Activated CD8-positive, alpha-beta memory T cell treated with anti-CD3 and anti-CD28 coated beads, Interleukin-2, amount 10 ng/mL, durations not matched to agents 7 days and 5 days (primary cell): ENCODE results near the gene ROBO1. TPM values are rescaled to one million over a fixed set of nuclear protein-coding genes. Genes with fewer than 3 reads are reported as not detected.

Experiments
- ATAC-seq: fragments of 150-1000 bp; cut with Tn5 transposase; one replicate; pipeline ENCODE4 v1.10.0; 2021; ENCODE audit warnings: moderate library complexity
- CTCF ChIA-PET: fragments of 350-600 bp; sonication (Branson Sonifier 250); formaldehyde crosslinking; loops from one replicate; lab custom pipeline; 2021; ENCODE audit warnings: antibody characterized with exemption; lab: Charles Lee
- DNase-seq: peaks from one replicate; pipeline ENCODE4 v3.0.0-alpha.2; 2020
- H3K27ac Mint-ChIP-seq: one replicate; pipeline ENCODE4 v1.8.0; 2021; ENCODE audit warnings: mild to moderate bottlenecking, mixed read lengths
- H3K27me3 Mint-ChIP-seq: one replicate; pipeline ENCODE4 v1.8.0; 2021; ENCODE audit warnings: mixed read lengths
- H3K36me3 Mint-ChIP-seq: one replicate; pipeline ENCODE4 v1.8.0; 2021; ENCODE audit warnings: mild to moderate bottlenecking, mixed read lengths
- H3K4me1 Mint-ChIP-seq: one replicate; pipeline ENCODE4 v1.8.0; 2021; ENCODE audit warnings: mixed read lengths
- H3K4me3 Mint-ChIP-seq: one replicate; pipeline ENCODE4 v1.8.0; 2021; ENCODE audit warnings: mild to moderate bottlenecking, moderate library complexity, mixed read lengths
- H3K9me3 Mint-ChIP-seq: one replicate; pipeline ENCODE4 v1.8.0; 2022; ENCODE audit warnings: low read depth, mixed read lengths
- total RNA-seq, 2 experiments: library from RNA; stranded (reverse); gene quantifications; one replicate each; pipeline ENCODE4 v1.2.3, GENCODE V29; 2021

Gene ROBO1
- total RNA-seq, 2 experiments from 2014 or later: 0.32 to 0.87 TPM

DNA sequence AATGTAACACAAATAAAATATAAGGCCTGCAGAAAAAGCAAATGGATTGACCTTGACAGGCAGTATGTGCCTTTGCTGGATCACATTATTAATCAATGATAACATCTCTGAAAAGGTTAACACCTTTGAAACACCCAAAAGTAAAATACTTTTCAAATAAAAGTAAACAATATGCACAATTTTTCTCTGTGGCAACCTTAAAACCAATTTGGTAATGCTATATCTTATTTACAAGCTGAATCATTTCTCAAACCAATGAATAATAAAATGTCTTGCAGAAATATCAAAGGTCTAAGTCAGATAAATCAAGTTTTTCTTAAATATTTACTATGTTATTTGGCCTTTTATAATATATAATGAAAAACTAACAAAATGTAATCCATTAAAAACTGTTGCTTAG, 1018.7 kb downstream of the ROBO1 start:
- Mint-ChIP-seq H3K27ac (no peak overlapping the region), H3K9me3 (peaks cover 6% of the 10 kb centered on the region), H3K4me3 (no peak overlapping the region), H3K36me3 (no peaks in the 10 kb centered on the region), H3K27me3 (no peaks in the 10 kb centered on the region), H3K4me1 (no peaks in the 10 kb centered on the region)
- CTCF ChIA-PET: no interaction called here
- no peak for DNase-seq
- ATAC-seq: no peak

DNA sequence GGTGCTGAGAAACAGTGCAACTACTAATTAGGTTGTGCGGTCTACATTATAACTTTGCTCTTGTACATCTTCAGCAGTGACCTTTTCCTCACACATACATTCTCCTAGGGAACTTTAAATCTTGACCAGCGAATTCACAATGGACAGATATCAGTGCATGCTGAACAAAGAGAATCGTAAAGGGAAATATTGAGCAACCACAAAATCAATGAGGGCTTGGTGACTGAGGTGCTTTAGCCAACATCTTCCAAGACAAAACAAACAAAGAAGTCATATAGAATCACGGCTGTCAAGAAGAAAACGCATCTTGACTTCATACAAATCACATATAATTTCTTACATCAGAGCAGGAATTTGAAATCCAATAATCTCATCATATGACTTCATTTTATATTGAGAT, 1022.0 kb downstream of the ROBO1 start:
- Mint-ChIP-seq H3K27me3 (no peaks in the 10 kb centered on the region), H3K4me3 (no peak overlapping the region), H3K36me3 (no peaks in the 10 kb centered on the region), H3K4me1 (no peaks in the 10 kb centered on the region), H3K27ac (no peak overlapping the region), H3K9me3 (peaks cover 8% of the 10 kb centered on the region)
- CTCF ChIA-PET: no interaction called here
- ATAC-seq (no peak), DNase-seq (no peak)

DNA sequence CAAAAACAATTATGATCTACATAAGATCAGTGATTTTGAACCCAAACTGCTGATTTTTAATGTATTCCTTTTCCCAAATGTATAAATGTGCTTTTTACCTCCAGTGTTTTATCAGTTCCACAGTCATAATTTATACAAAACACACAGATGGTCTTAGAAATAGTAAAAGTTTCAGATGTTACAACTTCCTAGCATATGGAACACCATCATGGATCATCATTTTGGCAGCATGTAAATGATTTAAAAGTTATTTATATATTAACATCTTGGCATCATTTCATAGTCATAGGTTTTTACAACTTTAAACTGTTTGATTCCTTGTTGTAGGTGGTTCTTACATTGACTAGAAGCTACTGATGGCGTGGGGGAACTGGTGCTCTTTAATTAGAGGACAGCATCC, 1025.3 kb downstream of the ROBO1 start:
- no peak for ATAC-seq

DNA sequence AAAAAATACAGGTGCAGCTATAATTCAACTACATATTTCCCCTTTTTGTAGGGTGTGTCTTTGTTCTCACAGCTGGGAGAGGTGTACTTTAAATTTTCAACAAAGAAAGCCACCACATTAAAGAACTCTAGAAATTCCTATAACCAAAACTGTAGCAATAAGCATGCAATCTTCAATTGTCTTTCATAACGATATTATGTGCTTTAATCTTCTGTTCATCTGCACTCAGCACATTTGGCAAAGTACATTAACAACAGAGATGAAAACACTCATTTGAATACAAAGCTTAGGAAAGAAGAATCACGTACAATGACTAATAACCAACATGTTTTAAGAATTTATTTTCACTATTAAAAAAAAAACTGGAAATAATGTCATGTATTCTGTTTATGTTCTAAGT, 1025.8 kb downstream of the ROBO1 start:
- no peaks in the 10 kb centered on the region for H3K4me1 Mint-ChIP-seq
- no peaks in the 10 kb centered on the region for H3K27me3 Mint-ChIP-seq
- no peak overlapping the region for H3K27ac Mint-ChIP-seq
- H3K36me3 Mint-ChIP-seq: no peaks in the 10 kb centered on the region
- ATAC-seq: no peak
- H3K4me3 Mint-ChIP-seq: no peak overlapping the region
- peaks cover 10% of the 10 kb centered on the region for H3K9me3 Mint-ChIP-seq
- no peak for DNase-seq
- CTCF ChIA-PET: no interaction called here

More for the DNA sequence above, 1025.3 kb downstream of the ROBO1 start:
- no peak overlapping the region for H3K27ac Mint-ChIP-seq
- H3K27me3 Mint-ChIP-seq: no peaks in the 10 kb centered on the region
- H3K9me3 Mint-ChIP-seq: peaks cover 10% of the 10 kb centered on the region
- no peak for DNase-seq
- no peaks in the 10 kb centered on the region for H3K36me3 Mint-ChIP-seq
- no peak overlapping the region for H3K4me3 Mint-ChIP-seq
- CTCF ChIA-PET: no interaction called here
- H3K4me1 Mint-ChIP-seq: no peaks in the 10 kb centered on the region

DNA sequence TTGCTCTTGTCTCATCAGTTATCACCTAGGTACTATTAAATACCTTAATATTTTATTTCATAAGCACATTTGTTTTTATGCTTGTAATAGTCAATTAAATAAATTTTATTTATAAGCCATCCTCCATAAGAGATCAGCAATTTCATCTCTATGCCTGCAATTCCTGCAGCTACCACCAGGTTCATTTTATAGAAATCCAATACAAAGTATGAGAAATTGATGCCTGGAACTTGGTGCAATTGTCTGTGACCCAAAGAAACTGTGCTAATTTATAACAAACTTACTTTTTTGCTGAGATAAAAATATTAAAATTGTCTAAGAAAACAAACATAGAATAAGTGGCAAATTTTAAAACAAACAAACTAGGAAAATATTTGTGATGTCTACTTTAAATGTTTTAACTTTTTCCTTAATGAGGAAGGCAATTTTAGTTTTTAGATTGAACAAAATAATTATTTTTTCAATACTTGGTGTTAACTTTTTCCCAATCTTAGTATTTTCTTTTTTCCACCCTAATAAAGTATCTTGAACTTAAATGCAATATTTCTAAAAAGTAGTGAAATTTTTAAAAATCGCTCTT, 1026.6 kb downstream of the ROBO1 start:
- Mint-ChIP-seq H3K4me1 (no peaks in the 10 kb centered on the region), H3K36me3 (no peaks in the 10 kb centered on the region), H3K27me3 (no peaks in the 10 kb centered on the region), H3K9me3 (peaks cover 10% of the 10 kb centered on the region), H3K4me3 (no peak overlapping the region), H3K27ac (no peak overlapping the region)
- ATAC-seq (no peak), DNase-seq (no peak)
- CTCF ChIA-PET: no interaction called here

- ATAC-seq: no peak
These were observed 1029.0 kb downstream of the ROBO1 start for GRCh38 chr3:78738833-78739232.

GRCh38 chr3:78737988-78738387, 1029.8 kb downstream of the ROBO1 start:
- H3K9me3 Mint-ChIP-seq: peaks cover 4% of the 10 kb centered on the region
- H3K27ac Mint-ChIP-seq: no peak overlapping the region
- DNase-seq (no peak), ATAC-seq (no peak)
- no peaks in the 10 kb centered on the region for H3K27me3 Mint-ChIP-seq
- CTCF ChIA-PET: no interaction called here
- H3K36me3 Mint-ChIP-seq: no peaks in the 10 kb centered on the region
- no peak overlapping the region for H3K4me3 Mint-ChIP-seq
- no peaks in the 10 kb centered on the region for H3K4me1 Mint-ChIP-seq

More at GRCh38 chr3:78738833-78739232, 1029.0 kb downstream of the ROBO1 start:
- Mint-ChIP-seq H3K36me3 (no peaks in the 10 kb centered on the region), H3K4me3 (no peak overlapping the region), H3K9me3 (peaks cover 5% of the 10 kb centered on the region), H3K4me1 (no peaks in the 10 kb centered on the region), H3K27me3 (no peaks in the 10 kb centered on the region), H3K27ac (no peak overlapping the region)
- no peak for DNase-seq
- CTCF ChIA-PET: no interaction called here

DNA sequence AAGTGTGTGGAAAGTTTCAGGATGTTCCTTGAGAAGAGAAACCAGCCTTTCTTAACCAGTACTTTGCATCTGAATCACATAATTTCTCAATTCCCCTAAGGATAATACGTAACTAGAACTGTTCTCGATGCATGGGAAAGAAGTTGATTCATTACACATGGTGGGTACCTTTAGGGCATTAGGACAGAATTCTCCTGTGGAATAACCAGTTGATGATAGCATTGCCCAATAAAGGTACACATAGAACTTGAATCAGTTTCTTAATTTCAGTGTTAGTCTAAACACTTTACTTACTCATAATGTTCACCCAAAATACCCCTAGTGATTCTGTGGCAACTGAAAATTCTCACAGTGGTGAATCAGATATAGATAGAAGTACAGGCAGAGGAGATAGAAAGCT, 1030.9 kb downstream of the ROBO1 start:
- Mint-ChIP-seq H3K27ac (no peak overlapping the region), H3K27me3 (no peaks in the 10 kb centered on the region), H3K36me3 (no peaks in the 10 kb centered on the region), H3K4me1 (no peaks in the 10 kb centered on the region), H3K9me3 (peaks cover 6% of the 10 kb centered on the region), H3K4me3 (no peak overlapping the region)
- CTCF ChIA-PET: no interaction called here
- no peak for ATAC-seq
- no peak for DNase-seq

- no peak for DNase-seq
- H3K27ac Mint-ChIP-seq: no peak overlapping the region
- ATAC-seq: no peak
- CTCF ChIA-PET: no interaction called here
- no peak overlapping the region for H3K4me3 Mint-ChIP-seq
- no peaks in the 10 kb centered on the region for H3K36me3 Mint-ChIP-seq
- peaks cover 6% of the 10 kb centered on the region for H3K9me3 Mint-ChIP-seq
- H3K4me1 Mint-ChIP-seq: no peaks in the 10 kb centered on the region
- H3K27me3 Mint-ChIP-seq: no peaks in the 10 kb centered on the region
These were observed 1033.7 kb downstream of the ROBO1 start for GRCh38 chr3:78734048-78734637.

GRCh38 chr3:78732893-78733292, 1034.9 kb downstream of the ROBO1 start:
- CTCF ChIA-PET: no interaction called here
- peaks cover 4% of the 10 kb centered on the region for H3K9me3 Mint-ChIP-seq
- H3K27me3 Mint-ChIP-seq: no peaks in the 10 kb centered on the region
- no peak overlapping the region for H3K27ac Mint-ChIP-seq
- H3K4me3 Mint-ChIP-seq: no peak overlapping the region
- H3K4me1 Mint-ChIP-seq: no peaks in the 10 kb centered on the region
- ATAC-seq (no peak), DNase-seq (no peak)
- no peaks in the 10 kb centered on the region for H3K36me3 Mint-ChIP-seq

GRCh38 chr3:78732471-78732870, 1035.3 kb downstream of the ROBO1 start:
- Mint-ChIP-seq H3K27me3 (no peaks in the 10 kb centered on the region), H3K9me3 (peaks cover 2% of the 10 kb centered on the region), H3K4me1 (no peaks in the 10 kb centered on the region), H3K27ac (no peak overlapping the region), H3K36me3 (no peaks in the 10 kb centered on the region), H3K4me3 (no peak overlapping the region)
- ATAC-seq (no peak), DNase-seq (no peak)
- CTCF ChIA-PET: no interaction called here

- no peaks in the 10 kb centered on the region for H3K4me1 Mint-ChIP-seq
- ATAC-seq: no peak
- H3K27me3 Mint-ChIP-seq: no peaks in the 10 kb centered on the region
- DNase-seq: no peak
- no peak overlapping the region for H3K4me3 Mint-ChIP-seq
- CTCF ChIA-PET: no interaction called here
- H3K36me3 Mint-ChIP-seq: no peaks in the 10 kb centered on the region
- no peak overlapping the region for H3K27ac Mint-ChIP-seq
- peaks cover 2% of the 10 kb centered on the region for H3K9me3 Mint-ChIP-seq
These were observed 1037.9 kb downstream of the ROBO1 start for GRCh38 chr3:78729946-78730345.

DNA sequence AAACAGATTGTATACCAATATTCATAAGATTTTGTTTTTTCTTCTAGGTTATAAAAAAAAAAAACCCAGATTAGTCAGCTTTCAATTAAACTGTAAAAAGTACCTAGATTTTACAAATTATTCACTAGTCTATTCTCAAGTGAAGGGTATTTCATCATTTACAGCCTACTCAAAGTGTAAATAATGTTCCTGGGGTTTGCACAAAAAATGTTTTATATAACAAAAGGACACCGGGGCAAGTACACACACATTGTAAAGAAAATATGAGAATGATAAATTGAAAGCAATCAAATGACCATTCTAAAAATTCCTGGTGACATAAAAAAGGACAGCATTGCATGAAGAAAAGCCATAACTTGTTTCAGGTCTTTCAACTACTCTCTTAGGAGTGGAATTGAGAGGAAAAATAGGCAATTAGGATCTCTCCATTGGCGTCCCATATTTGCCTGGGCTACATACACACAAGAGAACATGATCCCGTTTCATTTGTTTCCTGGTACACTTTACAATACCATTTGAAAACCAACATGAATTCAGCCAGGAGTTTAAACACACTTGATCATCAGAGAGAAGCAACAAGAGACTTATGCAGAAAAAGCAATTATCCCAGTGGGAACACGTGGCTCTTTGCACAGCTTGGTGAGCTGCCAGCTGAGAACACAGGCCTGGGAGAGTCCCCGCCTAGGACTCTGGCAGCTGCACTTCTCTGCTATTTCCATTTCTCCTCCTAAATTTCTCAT, 1039.2 kb downstream of the ROBO1 start:
- Mint-ChIP-seq H3K4me1 (no peaks in the 10 kb centered on the region), H3K36me3 (no peaks in the 10 kb centered on the region), H3K27me3 (no peaks in the 10 kb centered on the region), H3K4me3 (no peak overlapping the region), H3K9me3 (peaks cover 2% of the 10 kb centered on the region), H3K27ac (no peak overlapping the region)
- CTCF ChIA-PET: no interaction called here
- DNase-seq (no peak), ATAC-seq (no peak)

- Mint-ChIP-seq H3K9me3 (no peaks in the 10 kb centered on the region), H3K27me3 (no peaks in the 10 kb centered on the region), H3K4me3 (no peak overlapping the region), H3K27ac (no peak overlapping the region), H3K36me3 (no peaks in the 10 kb centered on the region), H3K4me1 (no peaks in the 10 kb centered on the region)
- CTCF ChIA-PET: no interaction called here
- no peak for ATAC-seq
- DNase-seq: no peak
These were observed 1041.3 kb downstream of the ROBO1 start for GRCh38 chr3:78726545-78726944.
